Endodermal cell (in vitro differentiated cells): ENCODE results near the gene SESN1. TPM values are rescaled to one million over a fixed set of nuclear protein-coding genes. Genes with fewer than 3 reads are reported as not detected.

ENCODE experiments used
- DNase-seq: peaks from one replicate; pipeline ENCODE4 v3.0.0-alpha.2; 2017
- H3K27ac ChIP-seq: 2 replicates; pipeline ENCODE4 v1.5.1; 2013; ENCODE audit warnings: mild to moderate bottlenecking, low read depth, low read length, moderate library complexity
- H3K27me3 ChIP-seq: 2 replicates; pipeline ENCODE4 v1.6.1; 2013; ENCODE audit warnings: mild to moderate bottlenecking, low read length, moderate library complexity; ENCODE audit not compliant: insufficient read depth, control insufficient read depth, poor library complexity, severe bottlenecking
- H3K36me3 ChIP-seq: 2 replicates; pipeline ENCODE4 v1.7.0; 2013; ENCODE audit warnings: mild to moderate bottlenecking, low read length, moderate library complexity; ENCODE audit not compliant: control insufficient read depth, insufficient read depth
- H3K4me1 ChIP-seq: one replicate; pipeline ENCODE4 v1.7.0; 2013; ENCODE audit warnings: low read length; ENCODE audit not compliant: control insufficient read depth, insufficient read depth
- H3K4me3 ChIP-seq: 2 replicates; pipeline ENCODE4 v1.5.1; 2013; ENCODE audit warnings: mild to moderate bottlenecking, low read length, moderate library complexity
- H3K9ac ChIP-seq: 2 replicates; pipeline ENCODE4 v1.6.1; 2013; ENCODE audit warnings: mild to moderate bottlenecking, low read length, moderate library complexity; ENCODE audit not compliant: poor library complexity, severe bottlenecking; ENCODE audit errors: extremely low read depth
- H3K9me3 ChIP-seq: 2 replicates; pipeline ENCODE4 v1.6.1; 2013; ENCODE audit warnings: mild to moderate bottlenecking, low read length, moderate library complexity; ENCODE audit not compliant: control insufficient read depth
- H3K27ac Mint-ChIP-seq: 2 replicates; pipeline ENCODE4 v1.8.0; 2020; ENCODE audit warnings: mixed read lengths
- H3K27me3 Mint-ChIP-seq: 2 replicates; pipeline ENCODE4 v1.8.0; 2021; ENCODE audit warnings: mild to moderate bottlenecking, mixed read lengths; ENCODE audit not compliant: insufficient read depth
- H3K36me3 Mint-ChIP-seq: 2 replicates; pipeline ENCODE4 v1.8.0; 2020; ENCODE audit warnings: low read depth, mixed read lengths
- H3K4me1 Mint-ChIP-seq: 2 replicates; pipeline ENCODE4 v1.8.0; 2020; ENCODE audit warnings: mixed read lengths
- H3K4me3 Mint-ChIP-seq: 2 replicates; pipeline ENCODE4 v1.8.0; 2020; ENCODE audit warnings: mild to moderate bottlenecking, moderate library complexity, mixed read lengths
- H3K9me3 Mint-ChIP-seq: 2 replicates; pipeline ENCODE4 v1.8.0; 2020; ENCODE audit warnings: mild to moderate bottlenecking, mixed read lengths
- CTCF ChIP-seq: fragments of 200-600 bp; sonication (generic); conservative IDR thresholded peaks from 2 replicates; pipeline ENCODE4 v1.5.0; 2021; ENCODE audit warnings: antibody characterized with exemption, mild to moderate bottlenecking
- WGBS, 2 experiments: methylation state at CpG; one replicate each; pipeline versions ENCODE4 v1.1.5 to v1.1.7; 2013; ENCODE audit warnings: missing lambda C conversion rate in 2 of 2, mixed read lengths in 1 of 2; ENCODE audit not compliant: insufficient coverage in 1 of 2, insufficient read length in 1 of 2; 5-methylcytosine and 5-hydroxymethylcytosine counted together
- total RNA-seq, 2 donors: library from RNA; stranded (reverse); fragmentation: NEBNext Ultra II Directional in 1 of 2; extraction: Animal tissue kit (Norgen Biotek cat#: 25700) in 1 of 2; gene quantifications; 2 replicates in 1 of 2; 3 replicates in 1 of 2; pipeline ENCODE4 v1.2.1, GENCODE V29; 2021

The SESN1 gene
- total RNA-seq, 2 donors from 2014 or later, result 7.5 to 13.1 TPM

- H3K27ac Mint-ChIP-seq, result no peak overlapping the region
- H3K4me3 Mint-ChIP-seq, result no peak overlapping the region
- DNase-seq, result no peak
- Histone ChIP-seq H3K9me3 (no peaks in the 10 kb centered on the region), H3K4me1 (peaks cover 3% of the 10 kb centered on the region), H3K9ac (no peak overlapping the region), H3K36me3 (no peaks in the 10 kb centered on the region), H3K27me3 (no peaks in the 10 kb centered on the region), H3K4me3 (no peak overlapping the region), H3K27ac (no peak overlapping the region)
- H3K36me3 Mint-ChIP-seq, result peaks cover 2% of the 10 kb centered on the region
- peaks cover 1% of the 10 kb centered on the region for H3K4me1 Mint-ChIP-seq
- 91 to 100% methylated on average over 11 to 14 of the region's 14 CpGs for WGBS, 2 experiments
- H3K9me3 Mint-ChIP-seq, result no peaks in the 10 kb centered on the region
- TF ChIP-seq CTCF, result no peak
- no peaks in the 10 kb centered on the region for H3K27me3 Mint-ChIP-seq
Observed at GRCh38 chr6:108961077-108961476, 133.6 kb downstream of the SESN1 start.

GRCh38 chr6:108960601-108961000, 134.0 kb downstream of the SESN1 start:
- Mint-ChIP-seq H3K27me3 (no peaks in the 10 kb centered on the region), H3K4me1 (peaks cover 1% of the 10 kb centered on the region), H3K27ac (no peak overlapping the region), H3K4me3 (no peak overlapping the region), H3K36me3 (peaks cover 2% of the 10 kb centered on the region), H3K9me3 (no peaks in the 10 kb centered on the region)
- no peaks in the 10 kb centered on the region for H3K9me3 ChIP-seq
- no peak overlapping the region for H3K27ac ChIP-seq
- H3K27me3 ChIP-seq, result no peaks in the 10 kb centered on the region
- H3K4me1 ChIP-seq, result peaks cover 3% of the 10 kb centered on the region
- no peak for DNase-seq
- TF ChIP-seq CTCF, result no peak
- WGBS, 2 experiments, result 92 to 94% methylated on average over 7 of the region's 7 CpGs
- H3K9ac ChIP-seq, result no peak overlapping the region
- no peaks in the 10 kb centered on the region for H3K36me3 ChIP-seq
- no peak overlapping the region for H3K4me3 ChIP-seq

- no peak for TF ChIP-seq CTCF
- 89 to 95% methylated on average over 6 to 10 of the region's 10 CpGs for WGBS, 2 experiments
- peaks cover 3% of the 10 kb centered on the region for H3K4me1 ChIP-seq
- no peaks in the 10 kb centered on the region for H3K36me3 ChIP-seq
- H3K9me3 ChIP-seq, result no peaks in the 10 kb centered on the region
- no peak overlapping the region for H3K27ac ChIP-seq
- Mint-ChIP-seq H3K27me3 (no peaks in the 10 kb centered on the region), H3K4me1 (peaks cover 1% of the 10 kb centered on the region), H3K4me3 (no peak overlapping the region), H3K36me3 (peaks cover 2% of the 10 kb centered on the region), H3K9me3 (no peaks in the 10 kb centered on the region), H3K27ac (no peak overlapping the region)
- H3K27me3 ChIP-seq, result no peaks in the 10 kb centered on the region
- no peak for DNase-seq
- H3K9ac ChIP-seq, result no peak overlapping the region
- H3K4me3 ChIP-seq, result no peak overlapping the region
Observed at GRCh38 chr6:108959972-108960582, 134.6 kb downstream of the SESN1 start.
